ENCODE measurements around the gene HFM1. TPM values are rescaled to one million over a fixed set of nuclear protein-coding genes. Genes with fewer than 3 reads are reported as not detected.
"Not testable (repeated sequence)": the region's sequence is repeated elsewhere in the genome, so short reads cannot be mapped to it uniquely, and the experiment has no call there.

The HFM1 gene
- not detected in 2 replicates for total RNA-seq (2014; rRNA removed; shearing (Covaris generic))

- Histone ChIP-seq H3K27ac (no peak within 1 kb of the TSS), H3K9me3 (replicated peaks) (no peaks in the 10 kb centered on the region), H3K27me3 (replicated peaks) (peaks cover 24% of the 10 kb centered on the region), H3K36me3 (no peaks in the 10 kb centered on the region), H3K4me1 (replicated peaks) (peaks cover 3% of the 10 kb centered on the region; the same call in 1 of the 2 replicates), H3K4me3 (peak within 1 kb of the TSS; percentile 38)
- DNase-seq (ENCODE audit: low read depth in 1 of 2, low spot score in 2 of 2) = peak; percentile 62 to 72
Measured at GRCh38 chr1:91404151-91405012, at the start of gene HFM1. Gene HFM1, minus strand, starts transcription at chr1:91404837. Its CDS starts 3,755 bp downstream, at chr1:91401082.

DNA sequence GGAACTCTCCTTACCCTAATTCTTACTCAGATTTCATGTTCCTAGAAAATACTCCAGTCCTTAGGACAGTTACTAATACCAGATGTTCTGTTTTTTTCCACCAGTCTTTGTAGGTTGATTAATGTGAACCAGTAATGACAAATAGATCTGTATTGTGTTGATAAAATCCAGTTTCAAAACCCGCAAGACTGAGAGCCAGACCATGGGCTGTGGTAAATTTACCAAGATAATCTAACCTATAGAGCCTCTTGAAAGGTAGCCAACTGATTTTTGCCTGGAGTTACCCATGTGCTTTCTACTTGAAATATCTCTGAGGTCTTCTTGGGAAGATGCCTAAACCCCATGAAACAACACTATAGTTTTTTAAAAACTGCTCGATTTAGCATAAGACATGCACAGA lies 49.5 kb upstream of the HFM1 start:
- Histone ChIP-seq H3K36me3 (no peaks in the 10 kb centered on the region), H3K4me3 (no peak overlapping the region), H3K27me3 (replicated peaks) (no peaks in the 10 kb centered on the region), H3K9me3 (replicated peaks) (no peaks in the 10 kb centered on the region), H3K27ac (no peak overlapping the region), H3K4me1 (replicated peaks) (no peaks in the 10 kb centered on the region)
- DNase-seq (ENCODE audit: low read depth in 1 of 2, low spot score in 2 of 2) = no peak

GRCh38 chr1:91450260-91450659 lies 45.6 kb upstream of the HFM1 start:
- no peak for DNase-seq (ENCODE audit: low read depth in 1 of 2, low spot score in 2 of 2)
- no peak overlapping the region for H3K27ac ChIP-seq
- no peaks in the 10 kb centered on the region for H3K9me3 ChIP-seq (replicated peaks)
- no peaks in the 10 kb centered on the region for H3K36me3 ChIP-seq
- H3K27me3 ChIP-seq (replicated peaks) = no peaks in the 10 kb centered on the region
- no peak overlapping the region for H3K4me3 ChIP-seq
- H3K4me1 ChIP-seq (replicated peaks) = no peaks in the 10 kb centered on the region

- H3K4me1 ChIP-seq (replicated peaks); H3K27ac ChIP-seq; DNase-seq (ENCODE audit: low read depth in 1 of 2, low spot score in 2 of 2); H3K4me3 ChIP-seq; H3K36me3 ChIP-seq; H3K9me3 ChIP-seq (replicated peaks); H3K27me3 ChIP-seq (replicated peaks): not testable (repeated sequence)
Measured at GRCh38 chr1:91447782-91448181, 43.1 kb upstream of the HFM1 start.

DNA sequence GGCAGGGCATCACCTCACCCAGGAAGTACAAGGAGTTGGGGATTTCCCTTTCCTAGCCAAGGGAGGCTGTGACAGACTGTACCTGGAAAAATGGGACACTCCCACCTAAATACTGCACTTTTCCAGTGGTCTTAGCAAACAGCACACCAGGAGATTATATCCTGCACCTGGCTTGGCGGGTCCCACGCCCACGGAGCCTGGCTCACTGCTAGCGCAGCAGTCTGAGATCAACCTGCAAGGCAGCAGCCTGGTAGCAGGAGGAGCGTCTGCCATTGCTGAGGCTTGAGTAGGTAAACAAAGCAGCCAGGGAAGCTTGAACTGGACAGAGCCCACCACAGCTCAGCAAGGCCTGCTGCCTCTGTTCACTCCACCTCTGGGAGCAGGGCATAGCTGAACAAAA lies 37.3 kb upstream of the HFM1 start:
- not testable (repeated sequence) for H3K27me3 ChIP-seq (replicated peaks); H3K4me3 ChIP-seq; DNase-seq (ENCODE audit: low read depth in 1 of 2, low spot score in 2 of 2); H3K9me3 ChIP-seq (replicated peaks); H3K36me3 ChIP-seq; H3K4me1 ChIP-seq (replicated peaks); H3K27ac ChIP-seq

GRCh38 chr1:91440847-91441246 lies 36.2 kb upstream of the HFM1 start:
- H3K4me1 ChIP-seq (replicated peaks) = no peaks in the 10 kb centered on the region
- no peak overlapping the region for H3K4me3 ChIP-seq
- no peaks in the 10 kb centered on the region for H3K36me3 ChIP-seq
- 0 out of 2 replicates have a peak, but pooled peaks cover 2% of the 10 kb centered on the region for H3K9me3 ChIP-seq (replicated peaks)
- H3K27me3 ChIP-seq (replicated peaks) = no peaks in the 10 kb centered on the region
- no peak overlapping the region for H3K27ac ChIP-seq
- DNase-seq (ENCODE audit: low read depth in 1 of 2, low spot score in 2 of 2) = no peak

GRCh38 chr1:91439016-91439415 lies 34.4 kb upstream of the HFM1 start:
- Histone ChIP-seq H3K36me3 (no peaks in the 10 kb centered on the region), H3K27ac (no peak overlapping the region), H3K4me1 (replicated peaks) (no peaks in the 10 kb centered on the region), H3K4me3 (no peak overlapping the region), H3K27me3 (replicated peaks) (no peaks in the 10 kb centered on the region), H3K9me3 (replicated peaks) (0 out of 2 replicates have a peak, but pooled peaks cover 2% of the 10 kb centered on the region)
- no peak for DNase-seq (ENCODE audit: low read depth in 1 of 2, low spot score in 2 of 2)

GRCh38 chr1:91428182-91428798 lies 23.7 kb upstream of the HFM1 start:
- Histone ChIP-seq H3K4me3 (no peak overlapping the region), H3K27ac (no peak overlapping the region), H3K36me3 (no peaks in the 10 kb centered on the region), H3K9me3 (replicated peaks) (no peaks in the 10 kb centered on the region), H3K27me3 (replicated peaks) (no peaks in the 10 kb centered on the region), H3K4me1 (replicated peaks) (no peaks in the 10 kb centered on the region)
- DNase-seq (ENCODE audit: low read depth in 1 of 2, low spot score in 2 of 2) = no peak

DNA sequence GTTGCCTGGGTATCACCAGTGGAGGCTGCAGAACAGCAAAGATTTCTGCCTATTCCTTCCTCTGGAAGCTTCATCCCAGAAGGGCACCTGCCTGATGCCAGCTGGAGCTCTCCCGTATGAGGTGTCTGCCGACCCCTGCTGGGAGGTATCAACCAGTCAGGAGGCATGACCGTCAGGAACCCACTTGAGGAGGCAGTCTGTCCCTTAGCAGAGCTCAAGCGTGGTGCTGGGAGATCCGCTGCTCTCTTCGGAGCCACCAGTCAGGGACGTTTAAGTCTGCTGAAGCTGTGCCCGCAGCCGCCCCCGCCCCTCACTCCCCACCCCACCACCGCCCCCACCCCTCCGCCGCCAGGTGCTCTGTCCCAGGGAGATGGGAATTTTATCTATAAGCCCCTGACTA lies 23.1 kb upstream of the HFM1 start:
- H3K4me3 ChIP-seq = no peak overlapping the region
- DNase-seq (ENCODE audit: low read depth in 1 of 2, low spot score in 2 of 2) = no peak
- H3K4me1 ChIP-seq (replicated peaks) = no peaks in the 10 kb centered on the region
- H3K9me3 ChIP-seq (replicated peaks) = no peaks in the 10 kb centered on the region
- no peaks in the 10 kb centered on the region for H3K36me3 ChIP-seq
- H3K27me3 ChIP-seq (replicated peaks) = no peaks in the 10 kb centered on the region
- H3K27ac ChIP-seq = no peak overlapping the region

GRCh38 chr1:91422523-91422922 lies 17.9 kb upstream of the HFM1 start:
- H3K4me3 ChIP-seq; H3K36me3 ChIP-seq; DNase-seq (ENCODE audit: low read depth in 1 of 2, low spot score in 2 of 2); H3K9me3 ChIP-seq (replicated peaks); H3K27me3 ChIP-seq (replicated peaks); H3K4me1 ChIP-seq (replicated peaks); H3K27ac ChIP-seq: not testable (repeated sequence)

DNA sequence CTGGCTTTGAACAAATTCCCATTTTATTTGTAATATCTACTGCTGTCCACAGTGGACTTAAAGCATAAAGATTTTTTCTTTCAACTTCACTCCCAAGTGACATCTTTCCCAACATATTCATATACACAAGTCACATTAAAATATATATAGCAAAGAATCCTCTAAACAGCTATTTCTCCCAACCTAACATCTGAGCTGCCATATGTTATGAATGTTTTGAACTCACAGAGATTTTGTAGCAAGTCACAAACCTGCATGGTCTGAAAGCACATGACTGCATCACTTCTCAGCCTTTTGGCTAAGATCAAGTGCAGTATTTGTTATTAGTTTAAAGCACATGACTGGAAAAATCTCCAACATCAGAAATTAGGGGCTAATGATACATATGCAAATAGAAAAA lies 7.7 kb upstream of the HFM1 start:
- H3K27ac ChIP-seq = no peak overlapping the region
- no peak overlapping the region for H3K4me3 ChIP-seq
- DNase-seq (ENCODE audit: low read depth in 1 of 2, low spot score in 2 of 2) = no peak
- no peaks in the 10 kb centered on the region for H3K9me3 ChIP-seq (replicated peaks)
- no peaks in the 10 kb centered on the region for H3K36me3 ChIP-seq
- peaks cover 5% of the 10 kb centered on the region; the same call in 1 of the 2 replicates for H3K27me3 ChIP-seq (replicated peaks)
- no peaks in the 10 kb centered on the region for H3K4me1 ChIP-seq (replicated peaks)

- no peak for DNase-seq (ENCODE audit: low read depth in 1 of 2, low spot score in 2 of 2)
- Histone ChIP-seq H3K4me1 (replicated peaks) (peaks cover 3% of the 10 kb centered on the region; the same call in 1 of the 2 replicates), H3K36me3 (no peaks in the 10 kb centered on the region)
Measured at GRCh38 chr1:91406773-91407389, 2.2 kb upstream of the HFM1 start.

DNA sequence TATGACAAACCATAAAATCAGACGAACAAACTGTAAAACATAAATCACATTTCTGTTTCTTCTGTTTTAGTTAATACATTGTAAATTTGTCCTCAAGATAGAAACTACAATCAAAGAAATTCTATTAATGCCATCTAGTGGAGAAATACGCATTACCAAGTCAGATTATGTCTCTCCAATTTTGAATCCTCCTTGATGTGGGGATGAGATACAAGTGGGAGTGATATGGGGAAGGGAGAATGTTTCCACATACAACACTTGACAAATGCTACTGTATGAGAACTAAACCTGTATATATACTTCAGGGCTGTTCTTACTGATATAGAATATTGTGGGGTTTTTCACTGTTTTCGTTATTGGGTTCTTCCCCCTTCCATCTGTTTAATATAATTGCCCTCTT lies 2.6 kb downstream of the HFM1 start:
- no peak overlapping the region for H3K27ac ChIP-seq
- H3K36me3 ChIP-seq = no peaks in the 10 kb centered on the region
- H3K27me3 ChIP-seq (replicated peaks) = peaks cover 24% of the 10 kb centered on the region
- peaks cover 3% of the 10 kb centered on the region; the same call in 1 of the 2 replicates for H3K4me1 ChIP-seq (replicated peaks)
- no peaks in the 10 kb centered on the region for H3K9me3 ChIP-seq (replicated peaks)
- DNase-seq (ENCODE audit: low read depth in 1 of 2, low spot score in 2 of 2) = no peak
- H3K4me3 ChIP-seq = no peak overlapping the region

More at GRCh38 chr1:91406773-91407389, 2.2 kb upstream of the HFM1 start:
- Histone ChIP-seq H3K4me3 (no peak overlapping the region), H3K27ac (no peak overlapping the region), H3K9me3 (replicated peaks) (no peaks in the 10 kb centered on the region), H3K27me3 (replicated peaks) (peaks cover 21% of the 10 kb centered on the region)
